Measurements from ENCODE around the gene RAB3C.

RAB3C gene

GRCh38 chr5:58739051-58739450, 156.2 kb downstream of the RAB3C start:
- Histone ChIP-seq H3K27me3 (ENCODE audit: low read depth) (no peaks in the 10 kb centered on the region), H3K36me3 (replicated peaks) (no peaks in the 10 kb centered on the region), H3K9me3 (no peaks in the 10 kb centered on the region), H3K4me1 (no peaks in the 10 kb centered on the region), H3K4me3 (no peak overlapping the region)
- DNase-seq (ENCODE audit: low spot score in 2 of 2) = no peak
- in situ Hi-C loops (cut with MboI; ENCODE audit: low sequenced_read_pairs) = no loop called here

- Histone ChIP-seq H3K9me3 (no peaks in the 10 kb centered on the region), H3K4me1 (no peaks in the 10 kb centered on the region), H3K4me3 (no peak overlapping the region), H3K36me3 (replicated peaks) (no peaks in the 10 kb centered on the region), H3K27me3 (ENCODE audit: low read depth) (no peaks in the 10 kb centered on the region)
- in situ Hi-C loops (cut with MboI; ENCODE audit: low sequenced_read_pairs) = no loop called here
- DNase-seq (ENCODE audit: low spot score in 2 of 2) = no peak
These were observed 158.1 kb downstream of the RAB3C start for GRCh38 chr5:58740956-58741355.

GRCh38 chr5:58745350-58745749, 162.5 kb downstream of the RAB3C start:
- H3K9me3 ChIP-seq = no peaks in the 10 kb centered on the region
- H3K27me3 ChIP-seq (ENCODE audit: low read depth) = 0 out of 2 replicates have a peak, but pooled peaks cover 2% of the 10 kb centered on the region
- H3K4me3 ChIP-seq = no peak overlapping the region
- H3K36me3 ChIP-seq (replicated peaks) = no peaks in the 10 kb centered on the region
- no peak for DNase-seq (ENCODE audit: low spot score in 2 of 2)
- no peaks in the 10 kb centered on the region for H3K4me1 ChIP-seq
- in situ Hi-C loops (cut with MboI; ENCODE audit: low sequenced_read_pairs) = no loop called here

- in situ Hi-C loops (cut with MboI; ENCODE audit: low sequenced_read_pairs) = no loop called here
- Histone ChIP-seq H3K4me3 (no peak overlapping the region), H3K4me1 (no peaks in the 10 kb centered on the region), H3K9me3 (no peaks in the 10 kb centered on the region), H3K27me3 (ENCODE audit: low read depth) (0 out of 2 replicates have a peak, but pooled peaks cover 2% of the 10 kb centered on the region), H3K36me3 (replicated peaks) (no peaks in the 10 kb centered on the region)
- DNase-seq (ENCODE audit: low spot score in 2 of 2) = no peak
These were observed 163.4 kb downstream of the RAB3C start for GRCh38 chr5:58746321-58746720.

GRCh38 chr5:58750036-58750435, 167.2 kb downstream of the RAB3C start:
- Histone ChIP-seq H3K9me3 (no peaks in the 10 kb centered on the region), H3K36me3 (replicated peaks) (no peaks in the 10 kb centered on the region), H3K4me3 (no peak overlapping the region), H3K27me3 (ENCODE audit: low read depth) (0 out of 2 replicates have a peak, but pooled peaks cover 2% of the 10 kb centered on the region), H3K4me1 (no peaks in the 10 kb centered on the region)
- DNase-seq (ENCODE audit: low spot score in 2 of 2) = no peak
- in situ Hi-C loops (cut with MboI; ENCODE audit: low sequenced_read_pairs) = no loop called here

GRCh38 chr5:58751222-58751837, 168.5 kb downstream of the RAB3C start:
- Histone ChIP-seq H3K4me1 (no peaks in the 10 kb centered on the region), H3K4me3 (no peak overlapping the region), H3K9me3 (no peaks in the 10 kb centered on the region), H3K36me3 (replicated peaks) (no peaks in the 10 kb centered on the region), H3K27me3 (ENCODE audit: low read depth) (0 out of 2 replicates have a peak, but pooled peaks cover 2% of the 10 kb centered on the region)
- no peak for DNase-seq (ENCODE audit: low spot score in 2 of 2)
- in situ Hi-C loops (cut with MboI; ENCODE audit: low sequenced_read_pairs) = no loop called here

GRCh38 chr5:58752104-58752503, 169.2 kb downstream of the RAB3C start:
- DNase-seq (ENCODE audit: low spot score in 2 of 2) = no peak

GRCh38 chr5:58753446-58753845, 170.6 kb downstream of the RAB3C start:
- H3K36me3 ChIP-seq (replicated peaks) = no peaks in the 10 kb centered on the region
- in situ Hi-C loops (cut with MboI; ENCODE audit: low sequenced_read_pairs) = no loop called here
- H3K4me3 ChIP-seq = no peak overlapping the region
- no peaks in the 10 kb centered on the region for H3K9me3 ChIP-seq
- no peak for DNase-seq (ENCODE audit: low spot score in 2 of 2)
- H3K27me3 ChIP-seq (ENCODE audit: low read depth) = 0 out of 2 replicates have a peak, but pooled peaks cover 2% of the 10 kb centered on the region
- no peaks in the 10 kb centered on the region for H3K4me1 ChIP-seq

More at GRCh38 chr5:58752104-58752503, 169.2 kb downstream of the RAB3C start:
- Histone ChIP-seq H3K9me3 (no peaks in the 10 kb centered on the region), H3K36me3 (replicated peaks) (no peaks in the 10 kb centered on the region), H3K27me3 (ENCODE audit: low read depth) (0 out of 2 replicates have a peak, but pooled peaks cover 2% of the 10 kb centered on the region), H3K4me1 (no peaks in the 10 kb centered on the region), H3K4me3 (no peak overlapping the region)
- in situ Hi-C loops (cut with MboI; ENCODE audit: low sequenced_read_pairs) = no loop called here

GRCh38 chr5:58754250-58754649, 171.4 kb downstream of the RAB3C start:
- no peaks in the 10 kb centered on the region for H3K4me1 ChIP-seq
- in situ Hi-C loops (cut with MboI; ENCODE audit: low sequenced_read_pairs) = no loop called here
- H3K27me3 ChIP-seq (ENCODE audit: low read depth) = 0 out of 2 replicates have a peak, but pooled peaks cover 2% of the 10 kb centered on the region
- no peaks in the 10 kb centered on the region for H3K9me3 ChIP-seq
- H3K4me3 ChIP-seq = no peak overlapping the region
- H3K36me3 ChIP-seq (replicated peaks) = no peaks in the 10 kb centered on the region
- DNase-seq (ENCODE audit: low spot score in 2 of 2) = no peak

GRCh38 chr5:58755397-58755796, 172.5 kb downstream of the RAB3C start:
- no peak overlapping the region for H3K4me3 ChIP-seq
- H3K9me3 ChIP-seq = no peaks in the 10 kb centered on the region
- in situ Hi-C loops (cut with MboI; ENCODE audit: low sequenced_read_pairs) = no loop called here
- DNase-seq (ENCODE audit: low spot score in 2 of 2) = no peak
- H3K27me3 ChIP-seq (ENCODE audit: low read depth) = no peaks in the 10 kb centered on the region
- no peaks in the 10 kb centered on the region for H3K36me3 ChIP-seq (replicated peaks)
- no peaks in the 10 kb centered on the region for H3K4me1 ChIP-seq

- Histone ChIP-seq H3K4me3 (no peak overlapping the region), H3K4me1 (no peaks in the 10 kb centered on the region), H3K36me3 (replicated peaks) (no peaks in the 10 kb centered on the region), H3K27me3 (ENCODE audit: low read depth) (no peaks in the 10 kb centered on the region), H3K9me3 (no peaks in the 10 kb centered on the region)
- DNase-seq (ENCODE audit: low spot score in 2 of 2) = no peak
- in situ Hi-C loops (cut with MboI; ENCODE audit: low sequenced_read_pairs) = no loop called here
These were observed 176.9 kb downstream of the RAB3C start for GRCh38 chr5:58759745-58760144.

GRCh38 chr5:58760222-58760621, 177.3 kb downstream of the RAB3C start:
- DNase-seq (ENCODE audit: low spot score in 2 of 2) = no peak
- Histone ChIP-seq H3K4me3 (no peak overlapping the region), H3K27me3 (ENCODE audit: low read depth) (no peaks in the 10 kb centered on the region), H3K36me3 (replicated peaks) (no peaks in the 10 kb centered on the region), H3K4me1 (no peaks in the 10 kb centered on the region), H3K9me3 (no peaks in the 10 kb centered on the region)
- in situ Hi-C loops (cut with MboI; ENCODE audit: low sequenced_read_pairs) = no loop called here

GRCh38 chr5:58761407-58761806, 178.5 kb downstream of the RAB3C start:
- no peaks in the 10 kb centered on the region for H3K9me3 ChIP-seq
- H3K4me1 ChIP-seq = no peaks in the 10 kb centered on the region
- H3K27me3 ChIP-seq (ENCODE audit: low read depth) = no peaks in the 10 kb centered on the region
- in situ Hi-C loops (cut with MboI; ENCODE audit: low sequenced_read_pairs) = no loop called here
- DNase-seq (ENCODE audit: low spot score in 2 of 2) = no peak
- no peaks in the 10 kb centered on the region for H3K36me3 ChIP-seq (replicated peaks)
- H3K4me3 ChIP-seq = no peak overlapping the region

- Histone ChIP-seq H3K36me3 (replicated peaks) (no peaks in the 10 kb centered on the region), H3K9me3 (no peaks in the 10 kb centered on the region), H3K27me3 (ENCODE audit: low read depth) (no peaks in the 10 kb centered on the region), H3K4me3 (no peak overlapping the region), H3K4me1 (no peaks in the 10 kb centered on the region)
- DNase-seq (ENCODE audit: low spot score in 2 of 2) = no peak
- in situ Hi-C loops (cut with MboI; ENCODE audit: low sequenced_read_pairs) = no loop called here
These were observed 180.5 kb downstream of the RAB3C start for GRCh38 chr5:58763390-58763789.

GRCh38 chr5:58764199-58764598, 181.3 kb downstream of the RAB3C start:
- no peak for DNase-seq (ENCODE audit: low spot score in 2 of 2)
- in situ Hi-C loops (cut with MboI; ENCODE audit: low sequenced_read_pairs) = no loop called here

More at GRCh38 chr5:58764199-58764598, 181.3 kb downstream of the RAB3C start:
- H3K4me3 ChIP-seq = no peak overlapping the region
- no peaks in the 10 kb centered on the region for H3K4me1 ChIP-seq
- no peaks in the 10 kb centered on the region for H3K36me3 ChIP-seq (replicated peaks)
- H3K27me3 ChIP-seq (ENCODE audit: low read depth) = no peaks in the 10 kb centered on the region
- no peaks in the 10 kb centered on the region for H3K9me3 ChIP-seq

Measured in HAP-1 (cell line).